Smooth muscle cell of the coronary artery (primary cell): Measurements from ENCODE around the gene MYOC. TPM values are rescaled to one million over a fixed set of nuclear protein-coding genes. Genes with fewer than 3 reads are reported as not detected.

ENCODE experiments used
- total RNA-seq: library from RNA; depleted of rRNA; stranded (reverse); fragments of >200 nt; gene quantifications from 2 replicates; pipeline ENCODE4 v1.2.3, GENCODE V29; 2014; ENCODE audit warnings: low replicate concordance

MYOC gene
- total RNA-seq, result 0.23 TPM in 2 replicates

GRCh38 chr1:171652234-171652822 lies at the start of gene MYOC:
Gene MYOC, minus strand, starts transcription at chr1:171652688. Its CDS starts 77 bp downstream, at chr1:171652611.

GRCh38 chr1:171622152-171622462 lies 30.4 kb downstream of the MYOC start, which contains the start of gene MYOCOS:
Gene MYOCOS, plus strand, starts transcription at chr1:171622243. Its CDS starts 1,641 bp downstream, at chr1:171623884.

Other genes starting within 250 kb of the MYOC start
- 22.6 and 34.5 TPM in 2 replicates for gene PRRC2C, start 167.2 kb downstream of the MYOC start, total RNA-seq
- gene MYOCOS, start 30.4 kb downstream of the MYOC start, total RNA-seq, result under 0.01 TPM in 1 of 2 replicates, not detected in the other
- gene VAMP4, start 89.4 kb upstream of the MYOC start, total RNA-seq, result 3.5 and 4.9 TPM in 2 replicates
- gene METTL13, start 129.0 kb upstream of the MYOC start, total RNA-seq, result 24.4 and 34.9 TPM in 2 replicates
- 1.4 and 1.9 TPM in 2 replicates for gene DNM3, start 188.8 kb upstream of the MYOC start, total RNA-seq